ENCODE results near the gene KIAA0753. TPM values are rescaled to one million over a fixed set of nuclear protein-coding genes. Genes with fewer than 3 reads are reported as not detected.

The KIAA0753 gene
- total and polyA plus RNA-seq, 2 of the 8 experiments (the other 6 are each of a cell fraction or from before 2014, with no cell fraction given), result 5.0 to 27.1 TPM

DNA sequence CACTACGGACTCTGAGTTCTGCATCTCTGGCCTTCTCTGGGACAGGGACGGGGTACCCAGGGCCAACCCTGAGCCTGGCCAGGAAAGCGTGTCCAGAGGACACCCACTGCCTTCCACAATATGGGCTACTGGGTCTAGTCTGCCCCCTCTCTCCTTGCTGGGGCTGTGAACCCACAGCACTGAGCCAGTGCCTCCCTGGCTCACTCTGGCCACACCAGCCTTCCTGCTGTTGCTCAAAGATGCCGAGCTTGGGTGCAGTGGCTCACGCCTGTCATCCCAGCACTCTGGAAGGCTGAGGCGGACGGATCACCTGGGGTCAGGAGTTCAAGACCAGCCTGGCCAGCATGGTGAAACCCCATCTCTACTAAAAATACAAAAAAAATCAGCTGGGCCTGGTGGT is 108.9 kb downstream of the KIAA0753 start (continued):
- no peak for TF ChIP-seq NRF1 (IDR thresholded peaks at IDR 0.05; ENCODE audit: low read depth, low read length)
- TF ChIP-seq, protein P1, sequence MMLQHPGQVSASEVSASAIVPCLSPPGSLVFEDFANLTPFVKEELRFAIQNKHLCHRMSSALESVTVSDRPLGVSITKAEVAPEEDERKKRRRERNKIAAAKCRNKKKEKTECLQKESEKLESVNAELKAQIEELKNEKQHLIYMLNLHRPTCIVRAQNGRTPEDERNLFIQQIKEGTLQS (IDR thresholded peaks at IDR 0.05; ENCODE audit: insufficient read depth, low read depth, low read length), result no peak
